HFFc6 (cell line): ENCODE measurements around the gene ITGB6. TPM values are rescaled to one million over a fixed set of nuclear protein-coding genes. Genes with fewer than 3 reads are reported as not detected.
"Not testable (repeated sequence)": the region's sequence is repeated elsewhere in the genome, so short reads cannot be mapped to it uniquely, and the experiment has no call there.

Experiments
- DNase-seq: peaks from one replicate; pipeline ENCODE4 v3.0.0-alpha.2; 2018
- H3K27ac Mint-ChIP-seq: 2 replicates; pipeline ENCODE4 v1.8.0; 2020; ENCODE audit warnings: mild to moderate bottlenecking, mixed read lengths
- H3K27me3 Mint-ChIP-seq: 2 replicates; pipeline ENCODE4 v1.8.0; 2021; ENCODE audit warnings: mild to moderate bottlenecking, moderate library complexity, mixed read lengths; ENCODE audit not compliant: insufficient read depth
- H3K36me3 Mint-ChIP-seq: 2 replicates; pipeline ENCODE4 v1.8.0; 2021; ENCODE audit warnings: low read depth, mixed read lengths
- H3K4me1 Mint-ChIP-seq: 2 replicates; pipeline ENCODE4 v1.8.0; 2020; ENCODE audit warnings: low read depth, mixed read lengths
- H3K4me3 Mint-ChIP-seq: 2 replicates; pipeline ENCODE4 v1.8.0; 2020; ENCODE audit warnings: mild to moderate bottlenecking, moderate library complexity, mixed read lengths
- H3K9me3 Mint-ChIP-seq: 2 replicates; pipeline ENCODE4 v1.8.0; 2020; ENCODE audit warnings: mild to moderate bottlenecking, mixed read lengths
- total RNA-seq, 6 experiments: library from RNA; stranded (reverse); fragmentation: NEBNext Ultra II Directional; extraction: Animal tissue kit (Norgen Biotek cat#: 25700); gene quantifications; 2 replicates in 1 of 6; 3 replicates in 5 of 6; pipeline ENCODE4 v1.2.3, GENCODE V29; 2021
- TF ChIP-seq, protein P1 (sequence below): fragments of 200-600 bp; sonication (generic); IDR thresholded peaks from 2 replicates; pipeline ENCODE4 v1.5.0; 2021; ENCODE audit warnings: antibody characterized with exemption, mild to moderate bottlenecking

The ITGB6 gene
- total RNA-seq, 6 experiments from 2014 or later = 0.33 TPM; not detected in 4

DNA sequence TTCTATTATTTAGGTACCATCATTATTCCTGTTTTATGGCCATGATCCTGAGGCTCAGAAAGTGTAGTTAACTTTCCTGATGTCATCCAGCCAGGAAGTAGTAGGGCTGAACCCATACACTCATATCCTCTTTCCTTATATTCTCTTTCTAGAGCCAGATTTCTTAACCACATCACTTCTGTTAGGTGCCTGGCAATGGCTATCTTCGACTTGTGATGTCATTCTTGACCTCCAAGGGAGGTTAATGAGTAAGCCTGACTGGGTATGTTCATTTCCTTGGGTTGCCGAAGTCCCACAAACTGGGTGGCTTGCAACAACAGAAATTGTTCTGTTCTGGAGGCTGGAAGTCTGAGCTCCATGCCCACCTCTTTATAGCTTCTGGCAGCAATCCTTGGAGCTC lies 43.4 kb downstream of the ITGB6 start:
- TF ChIP-seq, protein P1, sequence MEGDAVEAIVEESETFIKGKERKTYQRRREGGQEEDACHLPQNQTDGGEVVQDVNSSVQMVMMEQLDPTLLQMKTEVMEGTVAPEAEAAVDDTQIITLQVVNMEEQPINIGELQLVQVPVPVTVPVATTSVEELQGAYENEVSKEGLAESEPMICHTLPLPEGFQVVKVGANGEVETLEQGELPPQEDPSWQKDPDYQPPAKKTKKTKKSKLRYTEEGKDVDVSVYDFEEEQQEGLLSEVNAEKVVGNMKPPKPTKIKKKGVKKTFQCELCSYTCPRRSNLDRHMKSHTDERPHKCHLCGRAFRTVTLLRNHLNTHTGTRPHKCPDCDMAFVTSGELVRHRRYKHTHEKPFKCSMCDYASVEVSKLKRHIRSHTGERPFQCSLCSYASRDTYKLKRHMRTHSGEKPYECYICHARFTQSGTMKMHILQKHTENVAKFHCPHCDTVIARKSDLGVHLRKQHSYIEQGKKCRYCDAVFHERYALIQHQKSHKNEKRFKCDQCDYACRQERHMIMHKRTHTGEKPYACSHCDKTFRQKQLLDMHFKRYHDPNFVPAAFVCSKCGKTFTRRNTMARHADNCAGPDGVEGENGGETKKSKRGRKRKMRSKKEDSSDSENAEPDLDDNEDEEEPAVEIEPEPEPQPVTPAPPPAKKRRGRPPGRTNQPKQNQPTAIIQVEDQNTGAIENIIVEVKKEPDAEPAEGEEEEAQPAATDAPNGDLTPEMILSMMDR = no peak
- Mint-ChIP-seq H3K4me3 (no peak overlapping the region), H3K27ac (peak overlapping the region; percentile 75), H3K27me3 (no peaks in the 10 kb centered on the region), H3K36me3 (no peaks in the 10 kb centered on the region), H3K4me1 (peaks cover 32% of the 10 kb centered on the region), H3K9me3 (no peaks in the 10 kb centered on the region)
- DNase-seq = peak; percentile 52

DNA sequence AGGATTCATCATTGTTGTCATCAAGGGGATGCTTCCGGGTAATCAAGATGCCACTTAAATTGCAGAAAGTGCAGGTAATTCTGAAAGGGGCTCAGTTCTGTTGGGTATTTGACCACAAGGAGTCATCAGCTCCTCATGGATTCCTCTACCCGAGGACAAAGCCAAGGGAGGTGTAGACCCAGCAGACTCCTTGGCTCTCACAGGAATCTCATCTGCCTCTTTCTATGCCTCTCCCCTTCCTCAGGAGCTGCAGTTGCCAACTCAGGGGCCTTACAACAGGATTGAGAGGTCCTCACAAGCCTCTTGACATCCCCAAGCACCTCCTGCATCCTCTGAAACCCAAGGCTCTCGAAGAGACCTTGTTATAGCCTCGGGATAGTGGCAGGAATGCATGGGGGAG lies 44.0 kb downstream of the ITGB6 start:
- TF ChIP-seq, protein P1 = peak; percentile 21; the same call in 1 of the 2 replicates
- Mint-ChIP-seq H3K27me3 (no peaks in the 10 kb centered on the region), H3K36me3 (no peaks in the 10 kb centered on the region), H3K4me1 (peaks cover 32% of the 10 kb centered on the region), H3K4me3 (no peak overlapping the region), H3K9me3 (no peaks in the 10 kb centered on the region), H3K27ac (peak overlapping the region; percentile 75)
- DNase-seq = no peak

DNA sequence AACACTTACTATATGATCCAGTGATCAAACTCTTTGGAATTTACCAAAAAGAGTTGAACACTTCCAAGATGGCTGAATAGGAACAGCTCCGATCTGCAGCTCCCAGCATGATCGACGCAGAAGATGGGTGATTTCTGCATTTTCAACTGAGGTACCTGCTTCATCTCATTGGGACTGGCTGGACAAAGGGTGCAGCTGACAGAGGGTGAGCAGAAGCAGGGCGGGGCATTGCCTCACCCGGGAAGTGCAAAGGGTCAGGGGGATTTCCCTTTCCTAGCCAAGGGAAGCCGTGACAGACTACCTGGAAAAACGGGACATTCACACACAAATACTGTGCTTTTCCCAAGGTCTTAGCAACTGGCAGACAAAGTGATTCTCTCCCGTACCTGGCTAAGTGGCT lies 51.7 kb downstream of the ITGB6 start:
- H3K4me1 Mint-ChIP-seq, H3K27ac Mint-ChIP-seq, H3K4me3 Mint-ChIP-seq, H3K27me3 Mint-ChIP-seq, H3K9me3 Mint-ChIP-seq, DNase-seq, H3K36me3 Mint-ChIP-seq: not testable (repeated sequence)

DNA sequence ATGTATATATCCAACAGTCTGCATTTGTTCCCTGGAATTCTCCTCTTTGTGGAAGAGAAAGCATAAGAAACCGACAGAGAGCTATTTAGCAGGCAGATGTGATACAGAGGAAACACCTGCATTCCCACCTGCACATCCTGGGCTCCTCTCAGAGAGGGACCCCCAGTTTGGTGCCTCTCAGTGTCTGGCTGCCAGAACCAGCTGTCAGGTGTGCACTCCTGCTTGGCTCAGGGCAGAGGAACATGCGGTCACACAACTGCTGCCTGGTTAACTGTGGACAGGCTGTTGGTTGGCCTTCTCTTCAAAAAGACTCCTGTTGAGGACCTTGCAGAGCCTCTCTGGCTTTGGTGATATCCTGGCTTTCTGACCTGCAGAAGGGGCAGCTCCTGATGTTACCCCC lies 54.6 kb downstream of the ITGB6 start:
- no peaks in the 10 kb centered on the region for H3K9me3 Mint-ChIP-seq
- TF ChIP-seq, protein P1 = no peak
- H3K36me3 Mint-ChIP-seq = no peaks in the 10 kb centered on the region
- H3K4me1 Mint-ChIP-seq = peaks cover 24% of the 10 kb centered on the region
- H3K27me3 Mint-ChIP-seq = no peaks in the 10 kb centered on the region
- H3K27ac Mint-ChIP-seq = no peak overlapping the region
- DNase-seq = no peak
- no peak overlapping the region for H3K4me3 Mint-ChIP-seq

DNA sequence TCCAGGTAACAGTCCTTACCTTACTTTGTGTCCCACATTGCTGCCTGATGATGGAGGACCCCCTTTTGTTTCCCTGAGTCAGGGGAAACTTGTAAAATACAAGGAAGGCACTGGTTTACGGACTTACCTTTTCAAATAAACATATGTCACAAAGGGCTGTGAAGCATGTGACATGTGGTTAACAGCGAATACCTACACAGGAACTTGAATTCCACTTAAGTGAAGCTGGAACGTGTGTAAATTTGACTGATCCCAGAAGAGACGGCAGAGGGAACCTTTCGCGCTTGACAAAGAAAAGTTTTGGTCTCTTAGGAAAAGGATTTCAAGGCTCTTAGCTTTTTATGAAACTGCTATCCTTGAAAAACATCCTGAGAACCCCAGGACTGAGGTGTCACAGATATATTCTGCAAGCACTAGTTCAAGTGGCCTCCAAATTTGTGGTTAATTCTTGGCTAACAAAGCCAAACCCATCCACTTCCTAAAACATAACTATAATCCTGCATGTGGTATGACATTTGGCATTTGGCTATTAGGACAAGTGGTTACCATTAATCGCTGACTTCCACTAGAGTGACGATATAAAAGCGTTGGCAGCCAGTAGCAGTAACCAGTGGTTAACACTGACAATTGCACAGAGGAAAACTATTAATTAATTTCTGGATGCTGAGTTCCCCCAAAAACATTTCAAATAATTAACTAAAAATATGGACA lies 55.6 kb downstream of the ITGB6 start:
- Mint-ChIP-seq H3K36me3 (no peaks in the 10 kb centered on the region), H3K4me1 (peaks cover 34% of the 10 kb centered on the region), H3K27me3 (no peaks in the 10 kb centered on the region), H3K4me3 (no peak overlapping the region), H3K9me3 (no peaks in the 10 kb centered on the region), H3K27ac (no peak overlapping the region)
- no peak for DNase-seq
- TF ChIP-seq, protein P1 = no peak

DNA sequence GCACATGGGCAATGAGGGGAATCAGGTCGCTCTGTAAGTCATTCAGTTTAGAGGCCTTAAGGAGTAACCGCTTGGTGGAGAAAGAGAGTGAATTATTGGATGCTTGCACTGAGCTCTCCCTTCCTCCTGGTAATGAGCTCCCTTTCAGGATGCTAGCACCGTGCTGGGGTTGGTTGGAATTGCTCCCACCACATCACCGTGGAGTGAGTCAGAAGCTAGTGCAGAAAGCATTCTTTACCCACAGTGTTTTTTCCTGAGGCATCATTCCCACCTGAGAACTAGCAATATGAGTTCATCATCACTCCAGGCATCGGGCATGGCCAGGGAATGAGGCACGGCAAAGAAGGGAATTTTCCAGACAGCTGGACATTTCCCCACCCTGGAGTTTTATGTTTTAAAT lies 57.6 kb downstream of the ITGB6 start:
- Mint-ChIP-seq H3K9me3 (no peaks in the 10 kb centered on the region), H3K27me3 (no peaks in the 10 kb centered on the region), H3K4me1 (peaks cover 36% of the 10 kb centered on the region), H3K4me3 (no peak overlapping the region), H3K27ac (no peak overlapping the region), H3K36me3 (no peaks in the 10 kb centered on the region)
- no peak for DNase-seq
- TF ChIP-seq, protein P1 = no peak
